ENCODE measurements around the gene LSM5. TPM values are rescaled to one million over a fixed set of nuclear protein-coding genes. Genes with fewer than 3 reads are reported as not detected.

LSM5 gene
- total and polyA plus RNA-seq, 9 of the 15 experiments (the other 6 are each of a cell fraction or from before 2014, with no cell fraction given), result 36.3 to 620 (median 186) TPM

DNA sequence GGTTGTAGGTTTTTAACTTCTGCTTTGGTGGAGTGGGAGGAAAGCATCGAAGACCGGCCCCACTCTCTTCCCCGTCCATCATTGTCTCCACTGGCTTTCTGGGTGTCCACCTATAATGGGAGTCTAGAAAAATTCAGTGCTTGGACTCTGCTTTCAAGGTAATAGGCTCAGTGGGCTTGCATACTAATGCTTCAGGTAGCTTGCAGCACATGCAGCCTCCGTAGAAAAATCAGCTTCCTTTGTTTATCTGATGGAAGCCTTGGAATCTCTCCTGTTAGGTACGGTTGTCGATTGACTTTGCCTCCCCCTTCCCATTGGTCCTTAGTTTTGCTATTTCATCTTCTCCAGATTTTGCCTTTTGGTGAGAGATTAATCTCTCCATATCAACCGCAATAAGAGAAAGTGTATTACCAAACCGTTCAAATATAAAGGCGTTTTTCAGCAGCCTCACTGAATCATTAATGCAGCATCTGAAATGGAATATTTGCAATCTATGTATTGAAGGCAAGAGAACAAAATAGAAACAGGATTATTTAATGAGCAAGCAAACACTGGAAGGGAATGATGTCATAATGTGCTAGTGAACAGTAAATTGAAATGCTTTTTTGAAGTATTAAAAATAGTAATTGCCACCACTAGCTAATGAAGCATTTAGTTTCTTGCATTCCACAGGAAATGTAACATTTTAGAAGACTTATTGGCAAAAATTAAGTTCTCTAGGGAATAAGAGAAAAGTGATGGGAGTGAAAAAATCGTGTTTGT, 6.1 kb upstream of the LSM5 start (continued):
- TF ChIP-seq XRCC3 (IDR thresholded peaks at IDR 0.05) (no peak), NFYB (IDR thresholded peaks at IDR 0.05; ENCODE audit: extremely low read depth, insufficient read length) (peak; percentile 13), SMARCA4 (IDR thresholded peaks at IDR 0.05) (peak; percentile 62), HDAC2 (IDR thresholded peaks at IDR 0.05) (peak; percentile 48; the same call in 1 of the 2 replicates), JUND (IDR thresholded peaks at IDR 0.05; ENCODE audit: borderline replicate concordance, low read depth, low read length) (no peak), JUND (tag; IDR thresholded peaks at IDR 0.05; ENCODE audit: borderline replicate concordance, low read depth, low read length) (peak; percentile 51; the same call in 1 of the 3 replicates), MYC (IDR thresholded peaks at IDR 0.05; ENCODE audit: low read depth, low read length) (peak; percentile 33; the same call in 1 of the 2 replicates), MYC (CRISPR knock-in tag; IDR thresholded peaks at IDR 0.05; ENCODE audit: borderline replicate concordance, low read depth) (no peak), GTF2E2 (tag; IDR thresholded peaks at IDR 0.05) (peak; percentile 5; the same call in 1 of the 2 replicates), KHSRP (IDR thresholded peaks at IDR 0.05) (0 out of 2 replicates have a peak, but pooled peaks have one; percentile 18), NR3C1 (CRISPR knock-in tag; IDR thresholded peaks at IDR 0.05) (no peak), CSDE1 (IDR thresholded peaks at IDR 0.05) (0 out of 4 replicates have a peak, but pooled peaks of 1 of the 2 experiments have one; percentile 35), RBBP5 (IDR thresholded peaks at IDR 0.05; ENCODE audit: borderline replicate concordance, insufficient read depth, low read length, poor library complexity, severe bottlenecking) (no peak), BRD9 (IDR thresholded peaks at IDR 0.05; ENCODE audit: low read depth, partially characterized antibody) (peak; percentile 41), MTA1 (IDR thresholded peaks at IDR 0.05; ENCODE audit: borderline replicate concordance) (peak; percentile 18; the same call in 1 of the 2 replicates), PML (IDR thresholded peaks at IDR 0.05; ENCODE audit: low read length) (0 out of 2 replicates have a peak, but pooled peaks have one; percentile 10), ELK1 (CRISPR knock-in tag; IDR thresholded peaks at IDR 0.05) (no peak), PKNOX1 (IDR thresholded peaks at IDR 0.05) (peak; percentile 63)
- TF ChIP-seq, protein P1, sequence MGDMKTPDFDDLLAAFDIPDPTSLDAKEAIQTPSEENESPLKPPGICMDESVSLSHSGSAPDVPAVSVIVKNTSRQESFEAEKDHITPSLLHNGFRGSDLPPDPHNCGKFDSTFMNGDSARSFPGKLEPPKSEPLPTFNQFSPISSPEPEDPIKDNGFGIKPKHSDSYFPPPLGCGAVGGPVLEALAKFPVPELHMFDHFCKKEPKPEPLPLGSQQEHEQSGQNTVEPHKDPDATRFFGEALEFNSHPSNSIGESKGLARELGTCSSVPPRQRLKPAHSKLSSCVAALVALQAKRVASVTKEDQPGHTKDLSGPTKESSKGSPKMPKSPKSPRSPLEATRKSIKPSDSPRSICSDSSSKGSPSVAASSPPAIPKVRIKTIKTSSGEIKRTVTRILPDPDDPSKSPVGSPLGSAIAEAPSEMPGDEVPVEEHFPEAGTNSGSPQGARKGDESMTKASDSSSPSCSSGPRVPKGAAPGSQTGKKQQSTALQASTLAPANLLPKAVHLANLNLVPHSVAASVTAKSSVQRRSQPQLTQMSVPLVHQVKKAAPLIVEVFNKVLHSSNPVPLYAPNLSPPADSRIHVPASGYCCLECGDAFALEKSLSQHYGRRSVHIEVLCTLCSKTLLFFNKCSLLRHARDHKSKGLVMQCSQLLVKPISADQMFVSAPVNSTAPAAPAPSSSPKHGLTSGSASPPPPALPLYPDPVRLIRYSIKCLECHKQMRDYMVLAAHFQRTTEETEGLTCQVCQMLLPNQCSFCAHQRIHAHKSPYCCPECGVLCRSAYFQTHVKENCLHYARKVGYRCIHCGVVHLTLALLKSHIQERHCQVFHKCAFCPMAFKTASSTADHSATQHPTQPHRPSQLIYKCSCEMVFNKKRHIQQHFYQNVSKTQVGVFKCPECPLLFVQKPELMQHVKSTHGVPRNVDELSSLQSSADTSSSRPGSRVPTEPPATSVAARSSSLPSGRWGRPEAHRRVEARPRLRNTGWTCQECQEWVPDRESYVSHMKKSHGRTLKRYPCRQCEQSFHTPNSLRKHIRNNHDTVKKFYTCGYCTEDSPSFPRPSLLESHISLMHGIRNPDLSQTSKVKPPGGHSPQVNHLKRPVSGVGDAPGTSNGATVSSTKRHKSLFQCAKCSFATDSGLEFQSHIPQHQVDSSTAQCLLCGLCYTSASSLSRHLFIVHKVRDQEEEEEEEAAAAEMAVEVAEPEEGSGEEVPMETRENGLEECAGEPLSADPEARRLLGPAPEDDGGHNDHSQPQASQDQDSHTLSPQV (IDR thresholded peaks at IDR 0.05), result 0 out of 2 replicates have a peak, but pooled peaks have one; percentile 18
- TF ChIP-seq, protein P2, sequence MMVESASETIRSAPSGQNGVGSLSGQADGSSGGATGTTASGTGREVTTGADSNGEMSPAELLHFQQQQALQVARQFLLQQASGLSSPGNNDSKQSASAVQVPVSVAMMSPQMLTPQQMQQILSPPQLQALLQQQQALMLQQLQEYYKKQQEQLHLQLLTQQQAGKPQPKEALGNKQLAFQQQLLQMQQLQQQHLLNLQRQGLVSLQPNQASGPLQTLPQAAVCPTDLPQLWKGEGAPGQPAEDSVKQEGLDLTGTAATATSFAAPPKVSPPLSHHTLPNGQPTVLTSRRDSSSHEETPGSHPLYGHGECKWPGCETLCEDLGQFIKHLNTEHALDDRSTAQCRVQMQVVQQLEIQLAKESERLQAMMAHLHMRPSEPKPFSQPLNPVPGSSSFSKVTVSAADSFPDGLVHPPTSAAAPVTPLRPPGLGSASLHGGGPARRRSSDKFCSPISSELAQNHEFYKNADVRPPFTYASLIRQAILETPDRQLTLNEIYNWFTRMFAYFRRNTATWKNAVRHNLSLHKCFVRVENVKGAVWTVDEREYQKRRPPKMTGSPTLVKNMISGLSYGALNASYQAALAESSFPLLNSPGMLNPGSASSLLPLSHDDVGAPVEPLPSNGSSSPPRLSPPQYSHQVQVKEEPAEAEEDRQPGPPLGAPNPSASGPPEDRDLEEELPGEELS (CRISPR knock-in tag; IDR thresholded peaks at IDR 0.05; ENCODE audit: borderline replicate concordance), result no peak

Measured in K562 (cell line).